Mesenchymal stem cell (in vitro differentiated cells and primary cell): ENCODE data around the gene ACADS.

Experiments
- DNase-seq: peaks from one replicate; pipeline ENCODE4 v3.0.0-alpha.2; 2013
- H2AFZ ChIP-seq: one replicate; pipeline ENCODE4 v1.6.1; 2013; ENCODE audit warnings: low read depth, mild to moderate bottlenecking, control low read depth, inconsistent platforms, low read length, moderate library complexity
- H2AK5ac ChIP-seq: 2 replicates; pipeline ENCODE4 v1.6.1; 2013; ENCODE audit warnings: low read length, moderate library complexity, mild to moderate bottlenecking, inconsistent platforms; ENCODE audit not compliant: severe bottlenecking
- H2BK120ac ChIP-seq: one replicate; pipeline ENCODE4 v1.6.1; 2013; ENCODE audit warnings: low read depth, mild to moderate bottlenecking, inconsistent platforms, low read length, moderate library complexity
- H2BK12ac ChIP-seq, 2 experiments: one replicate each; pipeline ENCODE4 v1.6.1; 2013; ENCODE audit warnings: inconsistent platforms in 2 of 2, low read length in 2 of 2, mild to moderate bottlenecking in 2 of 2, moderate library complexity in 2 of 2, control low read depth in 1 of 2
- H2BK15ac ChIP-seq: one replicate; pipeline ENCODE4 v1.6.1; 2013; ENCODE audit warnings: mild to moderate bottlenecking, low read depth, inconsistent platforms; ENCODE audit not compliant: poor library complexity, severe bottlenecking
- H2BK5ac ChIP-seq: 2 replicates; pipeline ENCODE4 v1.6.1; 2013; ENCODE audit warnings: low read depth, mild to moderate bottlenecking, low read length, control low read depth, inconsistent platforms; ENCODE audit not compliant: poor library complexity, severe bottlenecking
- H3K14ac ChIP-seq, 2 experiments: one replicate each; pipeline ENCODE4 v1.6.1; 2013; ENCODE audit warnings: inconsistent platforms in 2 of 2, low read length in 2 of 2, control low read depth in 1 of 2, mild to moderate bottlenecking in 1 of 2, moderate library complexity in 1 of 2
- H3K18ac ChIP-seq, 2 experiments: one replicate each; pipeline ENCODE4 v1.6.1; 2013; ENCODE audit warnings: inconsistent platforms in 2 of 2, low read length in 2 of 2, control low read depth in 1 of 2, low read depth in 1 of 2, mild to moderate bottlenecking in 1 of 2
- H3K23ac ChIP-seq, 2 experiments: one replicate each; pipeline ENCODE4 v1.6.1; 2013; ENCODE audit warnings: inconsistent platforms in 2 of 2, low read length in 2 of 2, mild to moderate bottlenecking in 2 of 2, moderate library complexity in 2 of 2, control low read depth in 1 of 2
- H3K27ac ChIP-seq: 2 replicates; pipeline ENCODE4 v1.5.1; 2013; ENCODE audit warnings: mild to moderate bottlenecking, moderate library complexity, low read length, control low read depth, inconsistent platforms; ENCODE audit not compliant: poor library complexity, severe bottlenecking
- H3K27me3 ChIP-seq, 2 experiments: 2 replicates each; pipeline versions ENCODE4 v1.6.1 to v1.7.0; 2013; ENCODE audit warnings: low read length in 2 of 2, mild to moderate bottlenecking in 2 of 2, moderate library complexity in 2 of 2, control low read depth in 1 of 2, inconsistent platforms in 1 of 2; ENCODE audit not compliant: control insufficient read depth in 1 of 2, insufficient read depth in 1 of 2
- H3K36me3 ChIP-seq, 2 experiments: 2 replicates each; pipeline versions ENCODE4 v1.6.1 to v1.7.0; 2013; ENCODE audit warnings: low read length in 2 of 2, control low read depth in 1 of 2, inconsistent platforms in 1 of 2, low read depth in 1 of 2, mild to moderate bottlenecking in 1 of 2; ENCODE audit not compliant: insufficient read depth in 2 of 2, control insufficient read depth in 1 of 2
- H3K4ac ChIP-seq, 2 experiments: one replicate each; pipeline ENCODE4 v1.6.1; 2013; ENCODE audit warnings: inconsistent platforms in 2 of 2, low read length in 2 of 2, mild to moderate bottlenecking in 2 of 2, moderate library complexity in 2 of 2, control low read depth in 1 of 2, low read depth in 1 of 2
- H3K4me1 ChIP-seq: 2 replicates; pipeline ENCODE4 v1.6.1; 2013; ENCODE audit warnings: low read depth, low read length, control low read depth; ENCODE audit not compliant: control insufficient read depth, insufficient read depth
- H3K4me2 ChIP-seq: 2 replicates; pipeline ENCODE4 v1.6.1; 2013; ENCODE audit warnings: low read length, mild to moderate bottlenecking, inconsistent platforms; ENCODE audit not compliant: poor library complexity, severe bottlenecking
- H3K4me3 ChIP-seq, 2 experiments: 2 replicates each; pipeline versions ENCODE4 v1.5.1 to v1.7.0; 2013; ENCODE audit warnings: low read length in 2 of 2, mild to moderate bottlenecking in 2 of 2, control low read depth in 1 of 2, low read depth in 1 of 2; ENCODE audit not compliant: insufficient read depth in 1 of 2
- H3K79me1 ChIP-seq: replicated peaks from 2 replicates; pipeline ENCODE4 v1.6.1; 2013; ENCODE audit warnings: mild to moderate bottlenecking, control low read depth, low read length, inconsistent platforms; ENCODE audit not compliant: poor library complexity, severe bottlenecking
- H3K9ac ChIP-seq: 2 replicates; pipeline ENCODE4 v1.7.0; 2013; ENCODE audit warnings: mild to moderate bottlenecking, low read length, moderate library complexity
- H3K9me3 ChIP-seq: 2 replicates; pipeline ENCODE4 v1.7.0; 2013; ENCODE audit warnings: mild to moderate bottlenecking, low read length; ENCODE audit not compliant: control insufficient read depth
- H4K8ac ChIP-seq: one replicate; pipeline ENCODE4 v1.6.1; 2013; ENCODE audit warnings: inconsistent platforms, mild to moderate bottlenecking, low read length, moderate library complexity
- H4K91ac ChIP-seq: one replicate; pipeline ENCODE4 v1.6.1; 2013; ENCODE audit warnings: mild to moderate bottlenecking, low read length, inconsistent platforms
- WGBS: methylation state at CpG from one replicate; pipeline ENCODE4 v1.1.7; 2013; ENCODE audit warnings: mixed read lengths; 5-methylcytosine and 5-hydroxymethylcytosine counted together

Gene ACADS

GRCh38 chr12:120705618-120706017 is 20.0 kb upstream of the ACADS start:
- Histone ChIP-seq H2AK5ac (no peak overlapping the region), H2BK5ac (no peak overlapping the region), H2BK120ac (no peak overlapping the region), H4K91ac (no peak overlapping the region), H4K8ac (no peak overlapping the region), H3K18ac (no peak overlapping the region), H3K23ac (no peak overlapping the region), H2AFZ (no peak overlapping the region), H3K27me3 (no peaks in the 10 kb centered on the region), H2BK12ac (no peak overlapping the region), H3K14ac (no peak overlapping the region), H3K79me1 (peaks cover 17% of the 10 kb centered on the region), H3K9ac (no peak overlapping the region), H3K4me2 (no peak overlapping the region), H3K4me3 (no peak overlapping the region), H2BK15ac (no peak overlapping the region), H3K27ac (no peak overlapping the region), H3K4ac (no peak overlapping the region), H3K4me1 (peaks cover 7% of the 10 kb centered on the region), H3K9me3 (no peaks in the 10 kb centered on the region), H3K36me3 (peaks cover 35 to 41% of the 10 kb centered on the region in 2 experiments)
- no peak for DNase-seq
- WGBS, result no CpG with 5 or more reads among the region's 1 CpG

GRCh38 chr12:120706029-120706428 is 19.6 kb upstream of the ACADS start:
- 94% methylated on average over 5 of the region's 5 CpGs for WGBS
- H3K9me3 ChIP-seq, result no peaks in the 10 kb centered on the region
- H2AK5ac ChIP-seq, result no peak overlapping the region
- no peak overlapping the region for H3K18ac ChIP-seq
- H2BK15ac ChIP-seq, result no peak overlapping the region
- H2BK120ac ChIP-seq, result no peak overlapping the region
- no peaks in the 10 kb centered on the region for H3K27me3 ChIP-seq
- H3K4ac ChIP-seq, result no peak overlapping the region
- H3K9ac ChIP-seq, result no peak overlapping the region
- H3K4me3 ChIP-seq, result no peak overlapping the region
- no peak overlapping the region for H3K23ac ChIP-seq
- H2AFZ ChIP-seq, result no peak overlapping the region
- no peak overlapping the region for H3K27ac ChIP-seq
- DNase-seq, result no peak
- peaks cover 30 to 37% of the 10 kb centered on the region in 2 experiments for H3K36me3 ChIP-seq
- H4K8ac ChIP-seq, result no peak overlapping the region
- H3K79me1 ChIP-seq, result peaks cover 13% of the 10 kb centered on the region
- no peak overlapping the region for H3K14ac ChIP-seq
- H2BK5ac ChIP-seq, result no peak overlapping the region
- H3K4me1 ChIP-seq, result peaks cover 8% of the 10 kb centered on the region
- no peak overlapping the region for H4K91ac ChIP-seq
- H2BK12ac ChIP-seq, result no peak overlapping the region
- no peak overlapping the region for H3K4me2 ChIP-seq

DNA sequence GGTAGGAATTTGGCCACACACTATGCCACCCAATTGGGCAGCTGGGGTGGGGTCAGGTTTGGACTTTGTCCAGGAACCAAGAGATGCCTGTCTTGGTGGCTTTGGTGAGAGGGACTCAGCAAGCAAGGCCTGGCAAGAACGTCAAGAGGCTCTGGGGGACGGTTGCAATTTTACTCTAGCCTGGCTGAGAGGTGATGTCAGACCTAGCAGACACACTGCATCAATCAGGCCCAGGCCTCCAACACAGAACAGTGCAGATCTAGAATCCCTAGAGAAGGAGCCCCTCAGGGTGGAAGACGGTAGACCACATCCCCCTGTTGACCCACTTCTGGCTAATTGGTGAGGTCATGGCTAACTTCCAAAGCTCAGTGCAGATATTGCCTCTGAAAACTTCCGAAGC is 17.0 kb upstream of the ACADS start:
- no peaks in the 10 kb centered on the region for H3K9me3 ChIP-seq
- no peak overlapping the region for H3K18ac ChIP-seq
- H3K14ac ChIP-seq, result no peak overlapping the region
- no peak overlapping the region for H3K4me3 ChIP-seq
- no peak overlapping the region for H3K23ac ChIP-seq
- H3K4me2 ChIP-seq, result no peak overlapping the region
- no peak overlapping the region for H4K8ac ChIP-seq
- 77% methylated on average over 4 of the region's 4 CpGs for WGBS
- no peak overlapping the region for H3K9ac ChIP-seq
- H3K4me1 ChIP-seq, result peaks cover 11% of the 10 kb centered on the region
- H2BK15ac ChIP-seq, result no peak overlapping the region
- H4K91ac ChIP-seq, result no peak overlapping the region
- H2BK12ac ChIP-seq, result no peak overlapping the region
- H3K36me3 ChIP-seq, result peaks cover 11 to 24% of the 10 kb centered on the region in 2 experiments
- no peak overlapping the region for H2AFZ ChIP-seq
- H2BK120ac ChIP-seq, result no peak overlapping the region
- H2AK5ac ChIP-seq, result no peak overlapping the region
- DNase-seq, result no peak
- H3K27ac ChIP-seq, result no peak overlapping the region
- no peak overlapping the region for H2BK5ac ChIP-seq
- no peak overlapping the region for H3K4ac ChIP-seq
- peaks cover 7% of the 10 kb centered on the region for H3K79me1 ChIP-seq
- no peaks in the 10 kb centered on the region for H3K27me3 ChIP-seq

GRCh38 chr12:120710031-120710804 is 15.4 kb upstream of the ACADS start, which contains the start of gene UNC119B:
Gene UNC119B (plus strand): TSS chr12:120710458. CDS start chr12:120710475, 17 bp downstream.
- Histone ChIP-seq H2BK5ac (no peak within 1 kb of the TSS), H3K27me3 (no peaks in the 10 kb centered on the region), H3K14ac (peak within 1 kb of the TSS in 1 of 2 experiments; percentile 96), H3K4me3 (peak within 1 kb of the TSS; percentile 86 to 91), H2AFZ (peak within 1 kb of the TSS; percentile 76), H3K36me3 (peaks cover 19 to 31% of the 10 kb centered on the region in 2 experiments), H3K9me3 (no peaks in the 10 kb centered on the region), H3K9ac (peak within 1 kb of the TSS; percentile 91), H3K4ac (peak within 1 kb of the TSS; percentile 83), H2BK12ac (peak within 1 kb of the TSS in 1 of 2 experiments; percentile 52), H4K8ac (peak within 1 kb of the TSS; percentile 78), H2BK120ac (peak within 1 kb of the TSS; percentile 92), H3K23ac (peak within 1 kb of the TSS; percentile 47 to 87), H4K91ac (peak within 1 kb of the TSS; percentile 83), H3K27ac (peak within 1 kb of the TSS; percentile 47), H3K79me1 (peaks cover 13% of the 10 kb centered on the region), H3K4me1 (peaks cover 11% of the 10 kb centered on the region), H2AK5ac (no peak within 1 kb of the TSS), H3K4me2 (peak within 1 kb of the TSS; percentile 92), H3K18ac (peak within 1 kb of the TSS; percentile 68 to 96), H2BK15ac (peak within 1 kb of the TSS; percentile 78)
- 4% methylated on average over 34 of the region's 76 CpGs for WGBS
- peak; percentile 54 for DNase-seq
